ENCODE results near the gene VSTM5.
"Not testable (repeated sequence)": the region's sequence is repeated elsewhere in the genome, so short reads cannot be mapped to it uniquely, and the experiment has no call there.

VSTM5 gene, protein sequence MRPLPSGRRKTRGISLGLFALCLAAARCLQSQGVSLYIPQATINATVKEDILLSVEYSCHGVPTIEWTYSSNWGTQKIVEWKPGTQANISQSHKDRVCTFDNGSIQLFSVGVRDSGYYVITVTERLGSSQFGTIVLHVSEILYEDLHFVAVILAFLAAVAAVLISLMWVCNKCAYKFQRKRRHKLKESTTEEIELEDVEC

GRCh38 chr11:93850594-93851018, at the start of gene VSTM5:
Gene VSTM5, minus strand, starts transcription at chr11:93850618. Its CDS starts 116 bp downstream, at chr11:93850502.
- no peak for DNase-seq (ENCODE audit: low read depth)

GRCh38 chr11:93895106-93895862, 44.9 kb upstream of the VSTM5 start:
- DNase-seq (ENCODE audit: low read depth) = no peak

More at GRCh38 chr11:93850594-93851018, at the start of gene VSTM5:
- peak within 1 kb of the TSS; percentile 41 for H3K4me3 ChIP-seq (ENCODE audit: low read depth, low read length)

GRCh38 chr11:93890391-93891051, 40.1 kb upstream of the VSTM5 start:
- no peak overlapping the region for H3K4me3 ChIP-seq (ENCODE audit: low read depth, low read length)
- DNase-seq (ENCODE audit: low read depth) = no peak

More at GRCh38 chr11:93895106-93895862, 44.9 kb upstream of the VSTM5 start:
- H3K4me3 ChIP-seq (ENCODE audit: low read depth, low read length) = no peak overlapping the region

GRCh38 chr11:93887111-93887510, 36.7 kb upstream of the VSTM5 start:
- no peak for DNase-seq (ENCODE audit: low read depth)
- no peak overlapping the region for H3K4me3 ChIP-seq (ENCODE audit: low read depth, low read length)

GRCh38 chr11:93879114-93879513, 28.7 kb upstream of the VSTM5 start:
- DNase-seq (ENCODE audit: low read depth); H3K4me3 ChIP-seq (ENCODE audit: low read depth, low read length): not testable (repeated sequence)

DNA sequence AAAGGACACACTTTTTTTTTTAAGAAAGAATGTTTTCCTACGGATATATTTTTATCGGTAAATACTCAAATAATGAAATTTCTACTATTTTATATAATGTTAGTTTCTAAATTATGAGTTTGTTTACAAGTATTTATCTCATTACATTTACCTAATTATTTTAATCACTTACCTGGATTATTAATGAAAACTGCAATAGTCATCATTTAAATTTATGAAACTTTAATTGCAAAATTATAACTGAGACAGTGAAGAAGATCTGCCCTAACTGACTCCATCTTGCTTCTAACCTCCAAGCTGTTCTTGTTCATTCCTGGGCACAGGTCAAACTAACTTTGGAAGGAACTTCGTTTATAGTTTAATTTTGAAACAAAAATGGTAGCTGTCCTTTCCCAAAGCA, 25.2 kb upstream of the VSTM5 start:
- DNase-seq (ENCODE audit: low read depth) = no peak
- H3K4me3 ChIP-seq (ENCODE audit: low read depth, low read length) = no peak overlapping the region

DNA sequence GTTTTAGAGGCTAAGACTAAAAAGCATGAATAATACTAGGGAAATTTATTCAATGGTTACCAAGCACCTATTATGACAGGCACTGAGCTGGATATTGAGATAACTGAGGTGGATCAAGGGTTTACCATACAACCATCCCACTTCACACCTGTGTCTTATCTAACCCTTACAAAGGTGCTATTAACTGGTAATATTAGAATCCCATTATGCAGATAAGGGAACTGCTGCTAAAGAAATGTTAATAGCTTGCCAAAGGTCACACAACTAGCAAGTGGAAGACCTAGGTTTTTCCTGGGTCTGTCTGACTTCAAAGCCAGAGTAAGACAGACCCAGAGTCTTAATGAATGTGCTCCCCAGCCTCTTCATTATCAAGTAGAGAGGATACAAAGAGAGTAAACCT, 21.1 kb upstream of the VSTM5 start:
- DNase-seq (ENCODE audit: low read depth) = no peak
- H3K4me3 ChIP-seq (ENCODE audit: low read depth, low read length) = no peak overlapping the region

DNA sequence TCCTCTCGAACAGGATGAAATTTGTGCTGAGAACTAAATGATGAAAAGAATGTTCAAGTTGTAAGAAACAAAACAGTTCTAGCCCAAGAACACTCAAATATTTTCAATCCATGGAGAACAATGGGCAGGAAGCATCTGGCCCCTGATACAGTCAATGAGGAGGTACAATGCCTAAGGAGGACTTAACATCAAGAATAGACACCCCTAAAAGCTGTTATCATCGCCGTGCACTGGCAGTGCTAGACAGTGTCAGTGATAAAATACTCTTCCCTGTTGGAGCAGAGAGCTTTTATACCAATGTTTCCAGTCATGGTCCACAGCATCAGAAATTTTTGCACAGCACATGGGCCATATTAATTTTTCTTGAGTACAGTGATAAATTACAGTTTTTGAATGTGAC, 20.2 kb upstream of the VSTM5 start:
- no peak for DNase-seq (ENCODE audit: low read depth)
- H3K4me3 ChIP-seq (ENCODE audit: low read depth, low read length) = no peak overlapping the region

- DNase-seq (ENCODE audit: low read depth) = no peak
Measured at GRCh38 chr11:93869830-93870229, 19.4 kb upstream of the VSTM5 start.

DNA sequence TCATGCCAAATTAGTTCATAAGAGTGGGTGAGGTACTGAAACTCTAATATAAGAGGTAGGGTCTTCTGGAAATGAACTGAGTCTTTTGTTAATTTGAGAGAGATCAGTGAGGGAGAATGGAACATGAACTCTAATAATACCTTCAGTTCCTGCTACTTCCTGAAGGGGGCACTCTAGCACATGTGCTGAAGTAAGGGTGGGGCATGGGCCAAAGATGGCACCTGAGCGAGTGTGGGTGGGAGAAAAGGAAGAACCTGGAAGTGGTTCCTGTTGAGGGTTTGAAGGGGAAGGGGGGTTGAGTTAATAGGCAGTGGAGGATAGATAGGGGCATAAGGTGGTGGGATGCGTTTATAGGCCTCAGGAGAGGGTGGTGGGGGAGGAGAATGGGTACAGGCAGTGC, 18.0 kb upstream of the VSTM5 start:
- H3K4me3 ChIP-seq (ENCODE audit: low read depth, low read length); DNase-seq (ENCODE audit: low read depth): not testable (repeated sequence)

More at GRCh38 chr11:93869830-93870229, 19.4 kb upstream of the VSTM5 start:
- no peak overlapping the region for H3K4me3 ChIP-seq (ENCODE audit: low read depth, low read length)

GRCh38 chr11:93861808-93862207, 11.4 kb upstream of the VSTM5 start:
- H3K4me3 ChIP-seq (ENCODE audit: low read depth, low read length) = no peak overlapping the region
- DNase-seq (ENCODE audit: low read depth) = no peak

GRCh38 chr11:93858121-93858775, 7.8 kb upstream of the VSTM5 start:
- no peak for DNase-seq (ENCODE audit: low read depth)
- H3K4me3 ChIP-seq (ENCODE audit: low read depth, low read length) = no peak overlapping the region

GRCh38 chr11:93857413-93858120, 7.1 kb upstream of the VSTM5 start:
- no peak overlapping the region for H3K4me3 ChIP-seq (ENCODE audit: low read depth, low read length)
- no peak for DNase-seq (ENCODE audit: low read depth)

GRCh38 chr11:93852242-93852641, 1.8 kb upstream of the VSTM5 start:
- no peak for DNase-seq (ENCODE audit: low read depth)
- H3K4me3 ChIP-seq (ENCODE audit: low read depth, low read length) = no peak overlapping the region

- DNase-seq (ENCODE audit: low read depth) = no peak
- peak overlapping the region; percentile 41 for H3K4me3 ChIP-seq (ENCODE audit: low read depth, low read length)
Measured at GRCh38 chr11:93849751-93850593, 446 bp downstream of the VSTM5 start.

DNA sequence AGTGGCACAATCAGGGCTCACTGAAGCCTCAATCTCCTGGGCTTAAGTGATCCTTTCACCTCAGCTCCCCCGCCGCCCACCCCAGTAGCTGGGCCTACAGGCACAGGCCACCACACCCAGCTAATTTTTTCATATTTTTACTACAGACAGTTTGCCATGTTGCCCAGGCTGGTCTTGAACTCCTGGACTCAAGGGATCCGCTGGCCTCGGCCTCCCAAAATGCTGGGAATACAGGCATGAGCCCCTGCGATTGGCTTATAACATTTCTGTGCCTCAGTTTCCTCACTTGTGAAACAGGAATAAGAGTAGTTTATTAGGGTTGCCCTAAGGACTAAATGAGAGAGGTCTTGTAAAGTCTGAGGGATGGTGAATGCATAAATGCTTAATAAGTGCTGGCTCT, 1.2 kb downstream of the VSTM5 start:
- no peak overlapping the region for H3K4me3 ChIP-seq (ENCODE audit: low read depth, low read length)

GRCh38 chr11:93846411-93846810, 4.0 kb downstream of the VSTM5 start:
- DNase-seq (ENCODE audit: low read depth) = no peak
- no peak overlapping the region for H3K4me3 ChIP-seq (ENCODE audit: low read depth, low read length)

More for the DNA sequence above, 1.2 kb downstream of the VSTM5 start:
- DNase-seq (ENCODE audit: low read depth) = no peak
